ENCODE measurements around the gene FER.

FER gene

DNA sequence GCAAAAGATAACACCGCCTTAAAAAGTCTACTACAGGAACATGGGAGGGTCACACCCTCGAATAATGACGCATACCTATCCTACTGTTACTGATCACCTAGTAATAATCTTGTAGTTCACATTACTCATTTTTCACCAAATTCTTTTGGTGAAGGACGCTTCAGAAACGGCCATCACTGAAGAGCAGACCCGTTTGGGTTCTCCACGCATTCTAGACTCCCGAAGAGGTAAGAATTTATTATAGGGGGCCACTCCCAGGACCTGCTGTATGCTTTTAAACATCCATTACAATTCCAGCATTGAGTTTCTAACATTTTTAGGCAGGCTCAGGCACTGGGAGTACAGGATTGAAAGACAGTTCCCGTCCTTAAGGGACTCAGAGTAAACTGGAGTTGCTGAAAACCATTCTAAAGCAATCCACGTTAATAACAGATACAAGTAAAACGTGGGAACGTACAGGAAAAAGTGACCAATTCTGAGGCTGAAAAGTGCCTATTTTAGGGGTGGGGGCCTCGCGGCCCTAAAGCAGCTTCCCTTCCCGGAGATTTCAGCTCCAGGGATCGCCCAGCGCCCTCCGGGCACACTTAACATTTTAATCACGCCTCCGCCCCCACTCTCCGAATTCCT is at the start of gene FER:
FER (plus strand) TSS at position 124 of the 627 bp plus-strand sequence. CDS start 50,286 bp downstream, outside the sequence.
- CTCF ChIA-PET = interaction anchor here (0.8 to 0.9 kb wide), 2 partner anchors 20 to 21 kb away, joined by 4 read pairs; no protein-coding TSS in a partner anchor
- Histone ChIP-seq H3K36me3 (ENCODE audit: control insufficient read depth in 2 of 2, insufficient read depth in 1 of 2, low read length in 2 of 2) (no peaks in the 10 kb centered on the region), H3K27ac (ENCODE audit: extremely low read depth, low read depth, low read length) (peak within 1 kb of the TSS; percentile 91), H3K4me3 (ENCODE audit: low read depth, low read length) (peak within 1 kb of the TSS; percentile 68), H3K9me3 (ENCODE audit: control insufficient read depth, insufficient read depth, low read depth, low read length) (no peaks in the 10 kb centered on the region), H3K4me1 (ENCODE audit: control insufficient read depth, insufficient read depth, low read length) (no peaks in the 10 kb centered on the region)
- POLR2A ChIA-PET = interaction anchor here (0.6 to 2.0 kb wide), 9 partner anchors 14 to 662 kb away, joined by 3 to 49 read pairs (median 5); partner anchors contain the start of gene PJA2
- peak; percentile 91 for TF ChIP-seq ZNF335 (tag by site-specific recombination; conservative IDR thresholded peaks at IDR 0.05)
- peak; percentile 48 for TF ChIP-seq PRDM6 (tag by site-specific recombination; IDR thresholded peaks at IDR 0.05)
- TF ChIP-seq, protein P1, sequence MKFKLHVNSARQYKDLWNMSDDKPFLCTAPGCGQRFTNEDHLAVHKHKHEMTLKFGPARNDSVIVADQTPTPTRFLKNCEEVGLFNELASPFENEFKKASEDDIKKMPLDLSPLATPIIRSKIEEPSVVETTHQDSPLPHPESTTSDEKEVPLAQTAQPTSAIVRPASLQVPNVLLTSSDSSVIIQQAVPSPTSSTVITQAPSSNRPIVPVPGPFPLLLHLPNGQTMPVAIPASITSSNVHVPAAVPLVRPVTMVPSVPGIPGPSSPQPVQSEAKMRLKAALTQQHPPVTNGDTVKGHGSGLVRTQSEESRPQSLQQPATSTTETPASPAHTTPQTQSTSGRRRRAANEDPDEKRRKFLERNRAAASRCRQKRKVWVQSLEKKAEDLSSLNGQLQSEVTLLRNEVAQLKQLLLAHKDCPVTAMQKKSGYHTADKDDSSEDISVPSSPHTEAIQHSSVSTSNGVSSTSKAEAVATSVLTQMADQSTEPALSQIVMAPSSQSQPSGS (tag by site-specific recombination; IDR thresholded peaks at IDR 0.05; ENCODE audit: low read depth) = peak; percentile 50; the same call in 1 of the 2 replicates
- TF ChIP-seq KLF1 (tag by site-specific recombination; IDR thresholded peaks at IDR 0.05) = 0 out of 2 replicates have a peak, but pooled peaks have one; percentile 19
- TF ChIP-seq ZNF600 (tag by site-specific recombination; IDR thresholded peaks at IDR 0.05) = 0 out of 2 replicates have a peak, but pooled peaks have one; percentile 9
- TF ChIP-seq SP2 (tag by site-specific recombination; IDR thresholded peaks at IDR 0.05) = peak; percentile 64
- TF ChIP-seq ZNF354C (tag by site-specific recombination; IDR thresholded peaks at IDR 0.05; ENCODE audit: borderline replicate concordance, low read depth) = no peak
- 0 out of 2 replicates have a peak, but pooled peaks have one; percentile 36 for TF ChIP-seq ZNF10 (tag by site-specific recombination; IDR thresholded peaks at IDR 0.05)
- TF ChIP-seq ZNF76 (tag by site-specific recombination; IDR thresholded peaks at IDR 0.05; ENCODE audit: borderline replicate concordance, low read depth) = no peak
- TF ChIP-seq SP3 (tag by site-specific recombination; IDR thresholded peaks at IDR 0.05) = no peak
- TF ChIP-seq, protein P2, sequence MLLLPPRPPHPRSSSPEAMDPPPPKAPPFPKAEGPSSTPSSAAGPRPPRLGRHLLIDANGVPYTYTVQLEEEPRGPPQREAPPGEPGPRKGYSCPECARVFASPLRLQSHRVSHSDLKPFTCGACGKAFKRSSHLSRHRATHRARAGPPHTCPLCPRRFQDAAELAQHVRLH (tag by site-specific recombination; IDR thresholded peaks at IDR 0.05) = no peak
- no peak for TF ChIP-seq ZNF544 (tag by site-specific recombination; IDR thresholded peaks at IDR 0.05)
- TF ChIP-seq, protein P3, sequence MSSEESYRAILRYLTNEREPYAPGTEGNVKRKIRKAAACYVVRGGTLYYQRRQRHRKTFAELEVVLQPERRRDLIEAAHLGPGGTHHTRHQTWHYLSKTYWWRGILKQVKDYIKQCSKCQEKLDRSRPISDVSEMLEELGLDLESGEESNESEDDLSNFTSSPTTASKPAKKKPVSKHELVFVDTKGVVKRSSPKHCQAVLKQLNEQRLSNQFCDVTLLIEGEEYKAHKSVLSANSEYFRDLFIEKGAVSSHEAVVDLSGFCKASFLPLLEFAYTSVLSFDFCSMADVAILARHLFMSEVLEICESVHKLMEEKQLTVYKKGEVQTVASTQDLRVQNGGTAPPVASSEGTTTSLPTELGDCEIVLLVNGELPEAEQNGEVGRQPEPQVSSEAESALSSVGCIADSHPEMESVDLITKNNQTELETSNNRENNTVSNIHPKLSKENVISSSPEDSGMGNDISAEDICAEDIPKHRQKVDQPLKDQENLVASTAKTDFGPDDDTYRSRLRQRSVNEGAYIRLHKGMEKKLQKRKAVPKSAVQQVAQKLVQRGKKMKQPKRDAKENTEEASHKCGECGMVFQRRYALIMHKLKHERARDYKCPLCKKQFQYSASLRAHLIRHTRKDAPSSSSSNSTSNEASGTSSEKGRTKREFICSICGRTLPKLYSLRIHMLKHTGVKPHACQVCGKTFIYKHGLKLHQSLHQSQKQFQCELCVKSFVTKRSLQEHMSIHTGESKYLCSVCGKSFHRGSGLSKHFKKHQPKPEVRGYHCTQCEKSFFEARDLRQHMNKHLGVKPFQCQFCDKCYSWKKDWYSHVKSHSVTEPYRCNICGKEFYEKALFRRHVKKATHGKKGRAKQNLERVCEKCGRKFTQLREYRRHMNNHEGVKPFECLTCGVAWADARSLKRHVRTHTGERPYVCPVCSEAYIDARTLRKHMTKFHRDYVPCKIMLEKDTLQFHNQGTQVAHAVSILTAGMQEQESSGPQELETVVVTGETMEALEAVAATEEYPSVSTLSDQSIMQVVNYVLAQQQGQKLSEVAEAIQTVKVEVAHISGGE (tag by site-specific recombination; conservative IDR thresholded peaks at IDR 0.05; ENCODE audit: low read depth) = no peak
- peak; percentile 73 for TF ChIP-seq KLF10 (tag by site-specific recombination; IDR thresholded peaks at IDR 0.05)
- no peak for TF ChIP-seq ZNF423 (tag by site-specific recombination; IDR thresholded peaks at IDR 0.05)
- TF ChIP-seq, protein P4, sequence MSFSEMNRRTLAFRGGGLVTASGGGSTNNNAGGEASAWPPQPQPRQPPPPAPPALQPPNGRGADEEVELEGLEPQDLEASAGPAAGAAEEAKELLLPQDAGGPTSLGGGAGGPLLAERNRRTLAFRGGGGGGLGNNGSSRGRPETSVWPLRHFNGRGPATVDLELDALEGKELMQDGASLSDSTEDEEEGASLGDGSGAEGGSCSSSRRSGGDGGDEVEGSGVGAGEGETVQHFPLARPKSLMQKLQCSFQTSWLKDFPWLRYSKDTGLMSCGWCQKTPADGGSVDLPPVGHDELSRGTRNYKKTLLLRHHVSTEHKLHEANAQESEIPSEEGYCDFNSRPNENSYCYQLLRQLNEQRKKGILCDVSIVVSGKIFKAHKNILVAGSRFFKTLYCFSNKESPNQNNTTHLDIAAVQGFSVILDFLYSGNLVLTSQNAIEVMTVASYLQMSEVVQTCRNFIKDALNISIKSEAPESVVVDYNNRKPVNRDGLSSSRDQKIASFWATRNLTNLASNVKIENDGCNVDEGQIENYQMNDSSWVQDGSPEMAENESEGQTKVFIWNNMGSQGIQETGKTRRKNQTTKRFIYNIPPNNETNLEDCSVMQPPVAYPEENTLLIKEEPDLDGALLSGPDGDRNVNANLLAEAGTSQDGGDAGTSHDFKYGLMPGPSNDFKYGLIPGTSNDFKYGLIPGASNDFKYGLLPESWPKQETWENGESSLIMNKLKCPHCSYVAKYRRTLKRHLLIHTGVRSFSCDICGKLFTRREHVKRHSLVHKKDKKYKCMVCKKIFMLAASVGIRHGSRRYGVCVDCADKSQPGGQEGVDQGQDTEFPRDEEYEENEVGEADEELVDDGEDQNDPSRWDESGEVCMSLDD (tag by site-specific recombination; IDR thresholded peaks at IDR 0.05) = no peak
- peak; percentile 29; the same call in 1 of the 2 replicates for TF ChIP-seq KLF9 (tag by site-specific recombination; IDR thresholded peaks at IDR 0.05; ENCODE audit: low read depth)
- peak; percentile 79; the same call in 1 of the 2 replicates for TF ChIP-seq ZBTB48 (tag by site-specific recombination; IDR thresholded peaks at IDR 0.05)
- TF ChIP-seq ZNF629 (tag by site-specific recombination; IDR thresholded peaks at IDR 0.05) = peak; percentile 60; the same call in 1 of the 2 replicates
- TF ChIP-seq SP7 (tag by site-specific recombination; IDR thresholded peaks at IDR 0.05) = 0 out of 2 replicates have a peak, but pooled peaks have one; percentile 10
- 0 out of 2 replicates have a peak, but pooled peaks have one; percentile 21 for TF ChIP-seq ZNF366 (tag by site-specific recombination; conservative IDR thresholded peaks at IDR 0.05)
- 0 out of 2 replicates have a peak, but pooled peaks have one; percentile 35 for TF ChIP-seq ZNF692 (tag by site-specific recombination; IDR thresholded peaks at IDR 0.05)
- no peak for TF ChIP-seq ZNF16 (tag by site-specific recombination; IDR thresholded peaks at IDR 0.05; ENCODE audit: low read depth)
- TF ChIP-seq WT1 (tag by site-specific recombination; IDR thresholded peaks at IDR 0.05) = peak; percentile 46; the same call in 1 of the 2 replicates
